ENCODE results near the gene SDK1.
A peak's percentile ranks its signal among the peaks of the same experiment; 100 is the strongest.

The SDK1 gene

GRCh38 chr7:3895341-3896116 lies 594.5 kb downstream of the SDK1 start:
- DNase-seq (ENCODE audit: low spot score) = no peak
- TF ChIP-seq CTCF (IDR thresholded peaks at IDR 0.05; ENCODE audit: extremely low read depth, insufficient read depth, missing control alignments) = no peak
- in situ Hi-C loops (cut with MboI; ENCODE audit: low pct_unique_long_range_greater_than_20kb, low sequenced_read_pairs, unreplicated experiment) = no loop called here

GRCh38 chr7:3896169-3896765 lies 595.2 kb downstream of the SDK1 start:
- TF ChIP-seq CTCF (IDR thresholded peaks at IDR 0.05; ENCODE audit: extremely low read depth, insufficient read depth, missing control alignments) = no peak
- DNase-seq (ENCODE audit: low spot score) = no peak
- in situ Hi-C loops (cut with MboI; ENCODE audit: low pct_unique_long_range_greater_than_20kb, low sequenced_read_pairs, unreplicated experiment) = no loop called here

GRCh38 chr7:3897430-3898372 lies 596.6 kb downstream of the SDK1 start:
- peak; percentile 67 for TF ChIP-seq CTCF (IDR thresholded peaks at IDR 0.05; ENCODE audit: extremely low read depth, insufficient read depth, missing control alignments)
- DNase-seq (ENCODE audit: low spot score) = peak; percentile 38
- in situ Hi-C loops (cut with MboI; ENCODE audit: low pct_unique_long_range_greater_than_20kb, low sequenced_read_pairs, unreplicated experiment) = no loop called here

- in situ Hi-C loops (cut with MboI; ENCODE audit: low pct_unique_long_range_greater_than_20kb, low sequenced_read_pairs, unreplicated experiment) = no loop called here
- no peak for TF ChIP-seq CTCF (IDR thresholded peaks at IDR 0.05; ENCODE audit: extremely low read depth, insufficient read depth, missing control alignments)
- no peak for DNase-seq (ENCODE audit: low spot score)
These were observed 598.5 kb downstream of the SDK1 start for GRCh38 chr7:3899559-3899991.

- in situ Hi-C loops (cut with MboI; ENCODE audit: low pct_unique_long_range_greater_than_20kb, low sequenced_read_pairs, unreplicated experiment) = no loop called here
- TF ChIP-seq CTCF (IDR thresholded peaks at IDR 0.05; ENCODE audit: extremely low read depth, insufficient read depth, missing control alignments) = no peak
- no peak for DNase-seq (ENCODE audit: low spot score)
These were observed 607.1 kb downstream of the SDK1 start for GRCh38 chr7:3908153-3908552.

GRCh38 chr7:3909128-3909527 lies 608.1 kb downstream of the SDK1 start:
- in situ Hi-C loops (cut with MboI; ENCODE audit: low pct_unique_long_range_greater_than_20kb, low sequenced_read_pairs, unreplicated experiment) = no loop called here
- DNase-seq (ENCODE audit: low spot score) = no peak
- TF ChIP-seq CTCF (IDR thresholded peaks at IDR 0.05; ENCODE audit: extremely low read depth, insufficient read depth, missing control alignments) = no peak
